IMR-90 (cell line): ENCODE results near the gene LAMA2. TPM values are rescaled to one million over a fixed set of nuclear protein-coding genes. Genes with fewer than 3 reads are reported as not detected.

Experiments used
- ATAC-seq: fragments of 200-7000 bp; cut with Tn5 transposase; 2 replicates; pipeline ENCODE4 v1.9.1; 2020; ENCODE audit warnings: low read depth, mild to moderate bottlenecking, moderate library complexity
- BruUV-seq: library from RNA; stranded (reverse); fragments of 400-500 nt; replicated peaks from 2 replicates; lab custom pipeline; 2021; lab: Mats Ljungman, UMichigan
- CTCF ChIA-PET: fragments of 300-600 bp; formaldehyde crosslinking; extraction: SDS; loops from one replicate; lab custom pipeline; 2021; ENCODE audit warnings: antibody characterized with exemption; lab: Yijun Ruan, JAX
- POLR2A ChIA-PET: fragments of 300-600 bp; sonication (Branson Sonifier 250); formaldehyde crosslinking; loops from one replicate; lab custom pipeline; 2022; ENCODE audit warnings: antibody characterized with exemption; ENCODE audit not compliant: unreplicated experiment; lab: Charles Lee
- DNase-seq: peaks from one replicate; pipeline ENCODE4 v3.0.0; 2013
- H2AFZ ChIP-seq: replicated peaks from 2 replicates; pipeline ENCODE3; 2013; ENCODE audit warnings: low read length, mild to moderate bottlenecking; ENCODE audit not compliant: poor library complexity
- H2AK5ac ChIP-seq: 2 replicates; pipeline ENCODE4 v1.6.1; 2013; ENCODE audit warnings: low read depth, low read length, inconsistent platforms
- H2AK9ac ChIP-seq: replicated peaks from 2 replicates; pipeline ENCODE3; 2013; ENCODE audit warnings: mild to moderate bottlenecking, low read depth, low read length, moderate library complexity; ENCODE audit not compliant: poor library complexity
- H2BK120ac ChIP-seq: 2 replicates; pipeline ENCODE4 v1.6.1; 2013; ENCODE audit warnings: low read depth, low read length, inconsistent platforms
- H2BK15ac ChIP-seq: 3 replicates; pipeline ENCODE4 v1.6.1; 2013; ENCODE audit warnings: low read depth, low read length, inconsistent platforms
- H2BK20ac ChIP-seq: 2 replicates; pipeline ENCODE4 v1.6.1; 2013; ENCODE audit warnings: low read depth, mild to moderate bottlenecking, inconsistent platforms, low read length, moderate library complexity
- H2BK5ac ChIP-seq: 2 replicates; pipeline ENCODE4 v1.6.1; 2013; ENCODE audit warnings: mild to moderate bottlenecking, low read depth, low read length, inconsistent platforms; ENCODE audit not compliant: poor library complexity, severe bottlenecking
- H3K14ac ChIP-seq: replicated peaks from 2 replicates; pipeline ENCODE4 v1.6.1; 2013; ENCODE audit warnings: low read depth, low read length, inconsistent platforms
- H3K18ac ChIP-seq: 2 replicates; pipeline ENCODE4 v1.6.1; 2013; ENCODE audit warnings: low read depth, low read length, control low read depth
- H3K23ac ChIP-seq: 2 replicates; pipeline ENCODE4 v1.6.1; 2013; ENCODE audit warnings: low read depth, low read length, inconsistent platforms
- H3K27ac ChIP-seq: 2 replicates; pipeline ENCODE4 v1.5.1; 2013; ENCODE audit warnings: mild to moderate bottlenecking, control low read depth, low read length; ENCODE audit not compliant: insufficient read depth
- H3K27me3 ChIP-seq: 2 replicates; pipeline ENCODE4 v1.6.1; 2013; ENCODE audit warnings: low read length; ENCODE audit not compliant: control insufficient read depth, insufficient read depth
- H3K36me3 ChIP-seq: 2 replicates; pipeline ENCODE4 v1.6.1; 2013; ENCODE audit warnings: low read length, mixed read lengths; ENCODE audit not compliant: control insufficient read depth, insufficient read depth
- H3K4ac ChIP-seq: 2 replicates; pipeline ENCODE4 v1.6.1; 2013; ENCODE audit warnings: low read depth, low read length, inconsistent platforms
- H3K4me1 ChIP-seq: 2 replicates; pipeline ENCODE4 v1.6.1; 2013; ENCODE audit warnings: low read length, mixed read lengths; ENCODE audit not compliant: control insufficient read depth, insufficient read depth
- H3K4me2 ChIP-seq: 2 replicates; pipeline ENCODE4 v1.6.1; 2013; ENCODE audit warnings: low read depth, mild to moderate bottlenecking, control low read depth, low read length, moderate library complexity
- H3K4me3 ChIP-seq: 2 replicates; pipeline ENCODE4 v1.5.1; 2013; ENCODE audit warnings: low read depth, mild to moderate bottlenecking, control low read depth, low read length, moderate library complexity; ENCODE audit not compliant: insufficient read depth
- H3K56ac ChIP-seq: 2 replicates; pipeline ENCODE4 v1.6.1; 2013; ENCODE audit warnings: low read length, inconsistent platforms; ENCODE audit not compliant: insufficient read depth; ENCODE audit errors: extremely low read depth
- H3K79me1 ChIP-seq, 2 experiments: 2 replicates each; pipeline ENCODE4 v1.6.1; 2013; ENCODE audit warnings: low read length in 2 of 2, inconsistent platforms in 1 of 2, low read depth in 1 of 2
- H3K9ac ChIP-seq: 2 replicates; pipeline ENCODE4 v1.6.1; 2013; ENCODE audit warnings: low read depth, low read length, control low read depth
- H3K9me1 ChIP-seq: 2 replicates; pipeline ENCODE4 v1.6.1; 2013; ENCODE audit warnings: low read length, inconsistent platforms; ENCODE audit not compliant: insufficient read depth
- H3K9me3 ChIP-seq: 2 replicates; pipeline ENCODE4 v1.6.1; 2013; ENCODE audit warnings: low read length; ENCODE audit not compliant: control insufficient read depth, insufficient read depth
- H4K20me1 ChIP-seq: 2 replicates; pipeline ENCODE4 v1.6.1; 2013; ENCODE audit warnings: low read length, inconsistent platforms; ENCODE audit not compliant: insufficient read depth
- H4K5ac ChIP-seq: 2 replicates; pipeline ENCODE4 v1.6.1; 2013; ENCODE audit warnings: mild to moderate bottlenecking, low read depth, low read length, control low read depth
- H4K8ac ChIP-seq, 2 experiments: 2 replicates each; pipeline ENCODE4 v1.6.1; 2013; ENCODE audit warnings: low read depth in 2 of 2, low read length in 2 of 2, control low read depth in 1 of 2, inconsistent platforms in 1 of 2
- H4K91ac ChIP-seq: 2 replicates; pipeline ENCODE4 v1.6.1; 2013; ENCODE audit warnings: low read depth, low read length, inconsistent platforms; ENCODE audit not compliant: insufficient read depth
- BHLHE40 ChIP-seq: fragments of 150-350 bp; IDR thresholded peaks from 2 replicates; pipeline ENCODE4 v1.6.1; 2016; ENCODE audit warnings: mild to moderate bottlenecking, low read depth, low read length
- CEBPB ChIP-seq: IDR thresholded peaks from 2 replicates; pipeline ENCODE4 v1.6.1; 2012; ENCODE audit warnings: low read depth, low read length, improper control_type of control experiment
- CHD1 ChIP-seq: IDR thresholded peaks from 2 replicates; pipeline ENCODE4 v1.6.1; 2012; ENCODE audit warnings: low read depth, low read length, improper control_type of control experiment
- CTCF ChIP-seq: conservative IDR thresholded peaks from 2 replicates; pipeline ENCODE4 v1.5.1; 2012; ENCODE audit warnings: mild to moderate bottlenecking, low read depth, low read length, improper control_type of control experiment
- FOS ChIP-seq: fragments of 150-350 bp; IDR thresholded peaks from 2 replicates; pipeline ENCODE4 v1.6.1; 2016; ENCODE audit warnings: low read depth, low read length
- MAFK ChIP-seq: IDR thresholded peaks from 2 replicates; pipeline ENCODE4 v1.6.1; 2012; ENCODE audit warnings: low read depth, low read length, improper control_type of control experiment
- MAZ ChIP-seq: IDR thresholded peaks from 2 replicates; pipeline ENCODE4 v1.6.1; 2012; ENCODE audit warnings: low read depth, mild to moderate bottlenecking, low read length, improper control_type of control experiment, moderate library complexity, borderline replicate concordance
- MXI1 ChIP-seq: IDR thresholded peaks from 2 replicates; pipeline ENCODE4 v1.6.1; 2012; ENCODE audit warnings: low read depth, mild to moderate bottlenecking, low read length, moderate library complexity, borderline replicate concordance
- NFE2L2 ChIP-seq: fragments of 150-350 bp; IDR thresholded peaks from 2 replicates; pipeline ENCODE4 v1.6.1; 2016; ENCODE audit warnings: low read depth, mild to moderate bottlenecking, low read length
- POLR2A ChIP-seq: IDR thresholded peaks from 2 replicates; pipeline ENCODE4 v1.6.1; 2012; ENCODE audit warnings: mild to moderate bottlenecking, low read depth, low read length
- RAD21 ChIP-seq: IDR thresholded peaks from 2 replicates; pipeline ENCODE4 v1.6.1; 2012; ENCODE audit warnings: low read length, improper control_type of control experiment
- RCOR1 ChIP-seq: IDR thresholded peaks from 2 replicates; pipeline ENCODE4 v1.6.1; 2012; ENCODE audit warnings: mild to moderate bottlenecking, low read length, improper control_type of control experiment; ENCODE audit not compliant: insufficient replicate concordance
- RFX5 ChIP-seq: IDR thresholded peaks from 2 replicates; pipeline ENCODE4 v1.8.0; 2012; ENCODE audit warnings: low read depth, mild to moderate bottlenecking, low read length, moderate library complexity
- SMC3 ChIP-seq: fragments of 150-350 bp; IDR thresholded peaks from 2 replicates; pipeline ENCODE4 v1.6.1; 2016; ENCODE audit warnings: low read depth, mild to moderate bottlenecking, antibody characterized with exemption, low read length, moderate library complexity
- dilution Hi-C: fragments of 300-500 bp; cut with HindIII; formaldehyde crosslinking; loops from one replicate; pipeline ENCODE4 v1.14.3; 2018; ENCODE audit warnings: low sequenced_read_pairs; ENCODE audit not compliant: unreplicated experiment
- in situ Hi-C: fragments of 300-500 bp; cut with MboI; formaldehyde crosslinking; loops from 3 replicates; pipeline ENCODE4 v1.14.3; 2019; ENCODE audit warnings: low sequenced_read_pairs, inconsistent platforms, mixed read lengths
- intact Hi-C: fragments of 100-400 bp; cut with micrococcal nuclease; formaldehyde crosslinking; loops from 2 replicates; pipeline ENCODE4 v1.10.0; 2022
- polyA plus RNA-seq, 3 experiments: library from polyadenylated mRNA; depleted of rRNA; stranded (reverse); fragments of >200 nt; gene quantifications; 2 replicates each; pipeline ENCODE4 v1.2.3, GENCODE V29; 2012; ENCODE audit warnings: low replicate concordance in 1 of 3
- total RNA-seq: library from RNA; depleted of rRNA; stranded (reverse); fragments of >200 nt; gene quantifications from 2 replicates; pipeline ENCODE4 v1.2.3, GENCODE V29; 2012
- TF ChIP-seq, protein P1 (sequence below): fragments of 150-350 bp; IDR thresholded peaks from 2 replicates; pipeline ENCODE4 v1.6.1; 2017; ENCODE audit warnings: mild to moderate bottlenecking, antibody characterized with exemption, low read length, low read depth
- TF ChIP-seq, protein P2 (sequence below): fragments of 150-350 bp; IDR thresholded peaks from 2 replicates; pipeline ENCODE4 v1.6.1; 2016; ENCODE audit warnings: low read depth, mild to moderate bottlenecking, low read length, moderate library complexity, borderline replicate concordance

The LAMA2 gene
- total and polyA plus RNA-seq, 2 of the 4 experiments (the other 2 are of a cell fraction): 9.9 to 13.3 TPM

DNA sequence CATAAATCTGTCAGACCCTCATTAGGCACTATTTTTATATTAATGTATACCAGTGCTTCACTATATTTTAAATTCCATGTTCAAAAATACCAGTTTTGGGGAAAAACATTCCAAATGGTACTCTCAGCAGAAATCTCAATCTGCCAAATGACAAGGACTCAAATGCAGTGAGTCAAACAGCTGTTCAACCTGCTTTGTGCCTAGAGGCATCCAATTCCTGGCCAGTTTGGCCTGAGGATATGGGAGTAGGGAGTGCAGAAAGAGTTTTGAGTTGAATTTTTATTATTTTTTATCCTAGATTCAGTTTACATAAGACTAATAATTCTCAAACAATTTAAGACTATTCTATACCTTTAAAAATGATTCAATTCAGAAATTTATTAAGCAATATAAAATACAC lies 216.8 kb downstream of the LAMA2 start:
- Histone ChIP-seq H2BK5ac (no peak overlapping the region), H3K9me3 (no peaks in the 10 kb centered on the region), H2AK5ac (no peak overlapping the region), H3K9me1 (peaks cover 5% of the 10 kb centered on the region), H3K27ac (no peak overlapping the region), H3K14ac (no peak overlapping the region), H4K20me1 (no peaks in the 10 kb centered on the region), H3K23ac (no peak overlapping the region), H3K4ac (no peak overlapping the region), H2AFZ (no peak overlapping the region), H2AK9ac (no peak overlapping the region), H3K4me2 (no peak overlapping the region), H4K8ac (no peak overlapping the region), H4K91ac (no peak overlapping the region), H2BK15ac (no peak overlapping the region), H3K4me3 (no peak overlapping the region), H3K36me3 (no peaks in the 10 kb centered on the region), H3K56ac (no peak overlapping the region), H4K5ac (no peak overlapping the region), H2BK120ac (no peak overlapping the region), H3K18ac (no peak overlapping the region), H3K4me1 (peaks cover 4% of the 10 kb centered on the region; the same call in 1 of the 2 replicates), H3K79me1 (no peaks in the 10 kb centered on the region), H2BK20ac (no peak overlapping the region), H3K9ac (no peak overlapping the region), H3K27me3 (no peaks in the 10 kb centered on the region)
- BruUV-seq: no TSS peak
- CTCF ChIA-PET: no interaction called here
- no peak for DNase-seq
- no peak for TF ChIP-seq NFE2L2
- TF ChIP-seq FOS: no peak
- TF ChIP-seq RCOR1: no peak
- TF ChIP-seq CEBPB: no peak
- TF ChIP-seq, protein P1, sequence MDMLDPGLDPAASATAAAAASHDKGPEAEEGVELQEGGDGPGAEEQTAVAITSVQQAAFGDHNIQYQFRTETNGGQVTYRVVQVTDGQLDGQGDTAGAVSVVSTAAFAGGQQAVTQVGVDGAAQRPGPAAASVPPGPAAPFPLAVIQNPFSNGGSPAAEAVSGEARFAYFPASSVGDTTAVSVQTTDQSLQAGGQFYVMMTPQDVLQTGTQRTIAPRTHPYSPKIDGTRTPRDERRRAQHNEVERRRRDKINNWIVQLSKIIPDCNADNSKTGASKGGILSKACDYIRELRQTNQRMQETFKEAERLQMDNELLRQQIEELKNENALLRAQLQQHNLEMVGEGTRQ: no peak
- no peak for TF ChIP-seq MAZ
- TF ChIP-seq SMC3: no peak
- no peak for TF ChIP-seq MAFK
- TF ChIP-seq RFX5: no peak
- TF ChIP-seq, protein P2, sequence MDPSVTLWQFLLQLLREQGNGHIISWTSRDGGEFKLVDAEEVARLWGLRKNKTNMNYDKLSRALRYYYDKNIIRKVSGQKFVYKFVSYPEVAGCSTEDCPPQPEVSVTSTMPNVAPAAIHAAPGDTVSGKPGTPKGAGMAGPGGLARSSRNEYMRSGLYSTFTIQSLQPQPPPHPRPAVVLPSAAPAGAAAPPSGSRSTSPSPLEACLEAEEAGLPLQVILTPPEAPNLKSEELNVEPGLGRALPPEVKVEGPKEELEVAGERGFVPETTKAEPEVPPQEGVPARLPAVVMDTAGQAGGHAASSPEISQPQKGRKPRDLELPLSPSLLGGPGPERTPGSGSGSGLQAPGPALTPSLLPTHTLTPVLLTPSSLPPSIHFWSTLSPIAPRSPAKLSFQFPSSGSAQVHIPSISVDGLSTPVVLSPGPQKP: no peak
- TF ChIP-seq CHD1: no peak
- no peak for TF ChIP-seq BHLHE40
- TF ChIP-seq POLR2A: no peak
- TF ChIP-seq RAD21: no peak
- TF ChIP-seq MXI1: no peak
- TF ChIP-seq CTCF: no peak
- POLR2A ChIA-PET: no interaction called here
- dilution Hi-C loops (no loop called here), in situ Hi-C loops (no loop called here), intact Hi-C loops (no loop called here)
- no peak for ATAC-seq
